ENCODE data around the gene TUBGCP5. TPM values are rescaled to one million over a fixed set of nuclear protein-coding genes. Genes with fewer than 3 reads are reported as not detected.

Gene TUBGCP5
- total and polyA plus RNA-seq, 10 of the 15 experiments (the other 5 are each of a cell fraction or from before 2014, with no cell fraction given), result 6.4 to 29.2 (median 20.2) TPM

- peak; percentile 99 for TF ChIP-seq CBFB (IDR thresholded peaks at IDR 0.05; ENCODE audit: low read depth)
- peak; percentile 62 for TF ChIP-seq ATF2 (IDR thresholded peaks at IDR 0.05; ENCODE audit: low read length)
- TF ChIP-seq NFYA (IDR thresholded peaks at IDR 0.05; ENCODE audit: borderline replicate concordance, low read depth, low read length), result no peak
- no peak for TF ChIP-seq MEF2A (IDR thresholded peaks at IDR 0.05; ENCODE audit: insufficient read depth, low read depth, low read length)
- no peak for TF ChIP-seq YBX1 (IDR thresholded peaks at IDR 0.05)
- TF ChIP-seq, protein P1, sequence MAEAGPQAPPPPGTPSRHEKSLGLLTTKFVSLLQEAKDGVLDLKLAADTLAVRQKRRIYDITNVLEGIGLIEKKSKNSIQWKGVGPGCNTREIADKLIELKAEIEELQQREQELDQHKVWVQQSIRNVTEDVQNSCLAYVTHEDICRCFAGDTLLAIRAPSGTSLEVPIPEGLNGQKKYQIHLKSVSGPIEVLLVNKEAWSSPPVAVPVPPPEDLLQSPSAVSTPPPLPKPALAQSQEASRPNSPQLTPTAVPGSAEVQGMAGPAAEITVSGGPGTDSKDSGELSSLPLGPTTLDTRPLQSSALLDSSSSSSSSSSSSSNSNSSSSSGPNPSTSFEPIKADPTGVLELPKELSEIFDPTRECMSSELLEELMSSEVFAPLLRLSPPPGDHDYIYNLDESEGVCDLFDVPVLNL (IDR thresholded peaks at IDR 0.05; ENCODE audit: low read depth, low read length), result peak; percentile 80
- TF ChIP-seq RCOR1 (conservative IDR thresholded peaks at IDR 0.05; ENCODE audit: low read depth, low read length), result peak; percentile 100
- no peak; the same call in 1 of the 2 replicates for TF ChIP-seq PAX5 (IDR thresholded peaks at IDR 0.05; ENCODE audit: borderline replicate concordance, low read depth, low read length)
- peak; percentile 98 for TF ChIP-seq HDAC6 (IDR thresholded peaks at IDR 0.05; ENCODE audit: unreplicated experiment)
- no peak for TF ChIP-seq TCF12 (IDR thresholded peaks at IDR 0.05; ENCODE audit: low read depth, low read length)
- no peak for TF ChIP-seq NFIC (IDR thresholded peaks at IDR 0.05; ENCODE audit: low read depth, low read length)
- TF ChIP-seq KDM1A (IDR thresholded peaks at IDR 0.05; ENCODE audit: borderline replicate concordance), result no peak
- TF ChIP-seq ZBED1 (IDR thresholded peaks at IDR 0.05; ENCODE audit: borderline replicate concordance), result 0 out of 2 replicates have a peak, but pooled peaks have one; percentile 54
- no peak for TF ChIP-seq RBBP5 (conservative IDR thresholded peaks at IDR 0.05)
- 0 out of 2 replicates have a peak, but pooled peaks have one; percentile 50 for TF ChIP-seq HDGF (IDR thresholded peaks at IDR 0.05)
- peak; percentile 100 for TF ChIP-seq CHD2 (IDR thresholded peaks at IDR 0.05; ENCODE audit: borderline replicate concordance, low read depth, low read length)
- peak; percentile 45 for TF ChIP-seq HCFC1 (IDR thresholded peaks at IDR 0.05; ENCODE audit: low read length)
- TF ChIP-seq STAT1 (conservative IDR thresholded peaks at IDR 0.05), result no peak
- TF ChIP-seq, protein P2, sequence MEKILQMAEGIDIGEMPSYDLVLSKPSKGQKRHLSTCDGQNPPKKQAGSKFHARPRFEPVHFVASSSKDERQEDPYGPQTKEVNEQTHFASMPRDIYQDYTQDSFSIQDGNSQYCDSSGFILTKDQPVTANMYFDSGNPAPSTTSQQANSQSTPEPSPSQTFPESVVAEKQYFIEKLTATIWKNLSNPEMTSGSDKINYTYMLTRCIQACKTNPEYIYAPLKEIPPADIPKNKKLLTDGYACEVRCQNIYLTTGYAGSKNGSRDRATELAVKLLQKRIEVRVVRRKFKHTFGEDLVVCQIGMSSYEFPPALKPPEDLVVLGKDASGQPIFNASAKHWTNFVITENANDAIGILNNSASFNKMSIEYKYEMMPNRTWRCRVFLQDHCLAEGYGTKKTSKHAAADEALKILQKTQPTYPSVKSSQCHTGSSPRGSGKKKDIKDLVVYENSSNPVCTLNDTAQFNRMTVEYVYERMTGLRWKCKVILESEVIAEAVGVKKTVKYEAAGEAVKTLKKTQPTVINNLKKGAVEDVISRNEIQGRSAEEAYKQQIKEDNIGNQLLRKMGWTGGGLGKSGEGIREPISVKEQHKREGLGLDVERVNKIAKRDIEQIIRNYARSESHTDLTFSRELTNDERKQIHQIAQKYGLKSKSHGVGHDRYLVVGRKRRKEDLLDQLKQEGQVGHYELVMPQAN (conservative IDR thresholded peaks at IDR 0.05), result peak; percentile 88
- TF ChIP-seq PBX3 (IDR thresholded peaks at IDR 0.05; ENCODE audit: insufficient replicate concordance, low read depth, low read length), result no peak
- TF ChIP-seq, protein P3, sequence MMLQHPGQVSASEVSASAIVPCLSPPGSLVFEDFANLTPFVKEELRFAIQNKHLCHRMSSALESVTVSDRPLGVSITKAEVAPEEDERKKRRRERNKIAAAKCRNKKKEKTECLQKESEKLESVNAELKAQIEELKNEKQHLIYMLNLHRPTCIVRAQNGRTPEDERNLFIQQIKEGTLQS (IDR thresholded peaks at IDR 0.05; ENCODE audit: borderline replicate concordance, extremely low read depth, low read depth, low read length), result no peak
- TF ChIP-seq KAT2A (conservative IDR thresholded peaks at IDR 0.05; ENCODE audit: control insufficient read depth, low read depth, low read length), result no peak
- no peak for TF ChIP-seq EGR1 (IDR thresholded peaks at IDR 0.05; ENCODE audit: borderline replicate concordance in 1 of 2, low read depth in 2 of 2, low read length in 2 of 2)
- TF ChIP-seq NBN (IDR thresholded peaks at IDR 0.05), result 0 out of 2 replicates have a peak, but pooled peaks have one; percentile 36
- TF ChIP-seq DPF2 (IDR thresholded peaks at IDR 0.05), result peak; percentile 79
- TF ChIP-seq FOXK2 (IDR thresholded peaks at IDR 0.05), result no peak
- TF ChIP-seq NFYB (IDR thresholded peaks at IDR 0.05; ENCODE audit: insufficient read depth, low read depth, low read length), result no peak
Measured at GRCh38 chr15:23039143-23039916, at the start of gene TUBGCP5 (continued).
